Activated T-cell treated with anti-CD3 and anti-CD28 coated beads, Interleukin-2, amount 50 U/mL, for 4 hours (primary cell): Measurements from ENCODE around the gene DDIAS. TPM values are rescaled to one million over a fixed set of nuclear protein-coding genes. Genes with fewer than 3 reads are reported as not detected.

Source experiments
- ATAC-seq, 2 donors: fragments of 200-7000 bp; cut with Tn5 transposase; one replicate each; pipeline ENCODE4 v1.10.0; 2021
- DNase-seq: peaks from one replicate; pipeline ENCODE4 v3.0.0-alpha.2; 2020
- H3K27me3 Mint-ChIP-seq: one replicate; pipeline ENCODE4 v1.8.0; 2021; ENCODE audit warnings: low read depth, mixed read lengths
- H3K36me3 Mint-ChIP-seq: one replicate; pipeline ENCODE4 v1.8.0; 2022; ENCODE audit warnings: mixed read lengths; ENCODE audit not compliant: insufficient read depth
- H3K4me1 Mint-ChIP-seq: one replicate; pipeline ENCODE4 v1.8.0; 2021; ENCODE audit warnings: low read depth, mixed read lengths
- H3K4me3 Mint-ChIP-seq: one replicate; pipeline ENCODE4 v1.8.0; 2021; ENCODE audit warnings: mild to moderate bottlenecking, moderate library complexity, mixed read lengths
- H3K9me3 Mint-ChIP-seq: one replicate; pipeline ENCODE4 v1.8.0; 2021; ENCODE audit warnings: mixed read lengths
- total RNA-seq, 3 donors: library from RNA; stranded (reverse); gene quantifications; one replicate each; pipeline ENCODE4 v1.2.1, GENCODE V29; 2021

The DDIAS gene
- total RNA-seq, 3 donors from 2014 or later = 15.2 to 20.0 (median 19.5) TPM

GRCh38 chr11:82869657-82870056, 31.9 kb upstream of the DDIAS start:
- Mint-ChIP-seq H3K9me3 (no peaks in the 10 kb centered on the region), H3K36me3 (no peaks in the 10 kb centered on the region), H3K27me3 (no peaks in the 10 kb centered on the region), H3K4me3 (no peak overlapping the region), H3K4me1 (peaks cover 22% of the 10 kb centered on the region)
- DNase-seq = no peak
- ATAC-seq = no peak

- ATAC-seq = no peak
- DNase-seq = no peak
- Mint-ChIP-seq H3K27me3 (no peaks in the 10 kb centered on the region), H3K4me1 (peaks cover 30% of the 10 kb centered on the region), H3K36me3 (no peaks in the 10 kb centered on the region), H3K9me3 (peaks cover 2% of the 10 kb centered on the region), H3K4me3 (no peak overlapping the region)
Observed at GRCh38 chr11:82871646-82872045, 29.9 kb upstream of the DDIAS start.

GRCh38 chr11:82872377-82873150, 29.0 kb upstream of the DDIAS start:
- no peak for ATAC-seq
- Mint-ChIP-seq H3K4me3 (no peak overlapping the region), H3K4me1 (peaks cover 29% of the 10 kb centered on the region)

GRCh38 chr11:82873919-82874333, 27.6 kb upstream of the DDIAS start:
- ATAC-seq (peak in 1 of 2 donors; percentile 37), DNase-seq (no peak)
- Mint-ChIP-seq H3K4me3 (no peak overlapping the region), H3K27me3 (no peaks in the 10 kb centered on the region), H3K4me1 (peaks cover 26% of the 10 kb centered on the region), H3K36me3 (peaks cover 6% of the 10 kb centered on the region), H3K9me3 (peaks cover 9% of the 10 kb centered on the region)

More at GRCh38 chr11:82872377-82873150, 29.0 kb upstream of the DDIAS start:
- DNase-seq = no peak
- no peaks in the 10 kb centered on the region for H3K36me3 Mint-ChIP-seq
- peaks cover 5% of the 10 kb centered on the region for H3K9me3 Mint-ChIP-seq
- no peaks in the 10 kb centered on the region for H3K27me3 Mint-ChIP-seq

- H3K27me3 Mint-ChIP-seq = no peaks in the 10 kb centered on the region
- DNase-seq = no peak
- peaks cover 9% of the 10 kb centered on the region for H3K9me3 Mint-ChIP-seq
- no peak for ATAC-seq
- peaks cover 9% of the 10 kb centered on the region for H3K36me3 Mint-ChIP-seq
- no peak overlapping the region for H3K4me3 Mint-ChIP-seq
- H3K4me1 Mint-ChIP-seq = peaks cover 26% of the 10 kb centered on the region
Observed at GRCh38 chr11:82874646-82875523, 26.7 kb upstream of the DDIAS start.

- no peak overlapping the region for H3K4me3 Mint-ChIP-seq
- ATAC-seq = no peak
Observed at GRCh38 chr11:82883853-82884252, 17.7 kb upstream of the DDIAS start.

GRCh38 chr11:82889133-82890001, 12.2 kb upstream of the DDIAS start:
- DNase-seq = no peak
- Mint-ChIP-seq H3K27me3 (no peaks in the 10 kb centered on the region), H3K9me3 (no peaks in the 10 kb centered on the region), H3K4me3 (no peak overlapping the region), H3K4me1 (no peaks in the 10 kb centered on the region), H3K36me3 (peaks cover 3% of the 10 kb centered on the region)
- no peak for ATAC-seq

More at GRCh38 chr11:82883853-82884252, 17.7 kb upstream of the DDIAS start:
- Mint-ChIP-seq H3K27me3 (no peaks in the 10 kb centered on the region), H3K4me1 (no peaks in the 10 kb centered on the region), H3K9me3 (no peaks in the 10 kb centered on the region), H3K36me3 (peaks cover 19% of the 10 kb centered on the region)
- DNase-seq = no peak

- DNase-seq (no peak), ATAC-seq (no peak)
- no peaks in the 10 kb centered on the region for H3K9me3 Mint-ChIP-seq
- H3K4me1 Mint-ChIP-seq = no peaks in the 10 kb centered on the region
- H3K4me3 Mint-ChIP-seq = no peak overlapping the region
- peaks cover 3% of the 10 kb centered on the region for H3K36me3 Mint-ChIP-seq
- no peaks in the 10 kb centered on the region for H3K27me3 Mint-ChIP-seq
Observed at GRCh38 chr11:82890002-82890341, 11.6 kb upstream of the DDIAS start.

GRCh38 chr11:82890936-82891335, 10.6 kb upstream of the DDIAS start:
- DNase-seq = no peak
- Mint-ChIP-seq H3K4me1 (peaks cover 4% of the 10 kb centered on the region), H3K36me3 (peaks cover 3% of the 10 kb centered on the region), H3K4me3 (no peak overlapping the region), H3K27me3 (no peaks in the 10 kb centered on the region), H3K9me3 (no peaks in the 10 kb centered on the region)
- no peak for ATAC-seq

- Mint-ChIP-seq H3K9me3 (no peaks in the 10 kb centered on the region), H3K4me1 (peaks cover 11% of the 10 kb centered on the region), H3K36me3 (peaks cover 5% of the 10 kb centered on the region), H3K4me3 (no peak overlapping the region), H3K27me3 (no peaks in the 10 kb centered on the region)
- no peak for DNase-seq
- ATAC-seq = no peak
Observed at GRCh38 chr11:82892611-82893169, 8.8 kb upstream of the DDIAS start.

- ATAC-seq (no peak), DNase-seq (no peak)
- Mint-ChIP-seq H3K27me3 (no peaks in the 10 kb centered on the region), H3K36me3 (peaks cover 4% of the 10 kb centered on the region), H3K9me3 (no peaks in the 10 kb centered on the region), H3K4me1 (peaks cover 31% of the 10 kb centered on the region), H3K4me3 (no peak overlapping the region)
Observed at GRCh38 chr11:82895437-82896091, 6.0 kb upstream of the DDIAS start.

GRCh38 chr11:82896183-82896582, 5.4 kb upstream of the DDIAS start:
- no peak for DNase-seq
- Mint-ChIP-seq H3K9me3 (no peaks in the 10 kb centered on the region), H3K27me3 (no peaks in the 10 kb centered on the region), H3K4me3 (no peak overlapping the region), H3K4me1 (peaks cover 33% of the 10 kb centered on the region), H3K36me3 (peaks cover 4% of the 10 kb centered on the region)
- ATAC-seq = no peak

GRCh38 chr11:82898241-82898640, 3.3 kb upstream of the DDIAS start:
- ATAC-seq = no peak
- no peak overlapping the region for H3K4me3 Mint-ChIP-seq
- no peak for DNase-seq
- H3K36me3 Mint-ChIP-seq = peaks cover 4% of the 10 kb centered on the region
- H3K4me1 Mint-ChIP-seq = peaks cover 44% of the 10 kb centered on the region
- no peaks in the 10 kb centered on the region for H3K27me3 Mint-ChIP-seq
- H3K9me3 Mint-ChIP-seq = no peaks in the 10 kb centered on the region
